ENCODE data around the gene SEMA5A. TPM values are rescaled to one million over a fixed set of nuclear protein-coding genes. Genes with fewer than 3 reads are reported as not detected.

SEMA5A gene
- total RNA-seq, 1 donor from 2014 or later: 9.3 TPM

DNA sequence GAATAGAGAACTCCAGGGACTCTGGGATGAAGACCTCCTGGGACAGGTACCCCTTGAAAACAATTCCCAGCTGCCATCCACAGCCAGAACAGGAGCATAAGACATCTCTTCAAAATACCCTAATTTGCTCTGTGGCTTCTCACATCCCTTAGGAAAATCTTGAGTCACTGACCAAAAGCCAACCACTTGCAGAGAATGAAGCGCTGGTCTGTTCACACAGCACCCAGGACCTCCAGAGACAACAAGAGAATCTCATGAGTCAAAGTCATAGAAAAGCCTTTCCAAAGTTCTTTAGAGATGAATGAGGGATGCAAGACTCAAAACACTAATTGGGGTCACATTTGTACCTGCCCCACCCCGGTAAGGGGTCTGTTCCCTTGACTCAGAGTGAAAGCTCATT lies 210.6 kb downstream of the SEMA5A start:
- TF ChIP-seq POLR2A (IDR thresholded peaks at IDR 0.05) (no peak), POLR2AphosphoS5 (IDR thresholded peaks at IDR 0.05; ENCODE audit: insufficient read depth in 1 of 2, low read depth in 1 of 2) (no peak)
- TF ChIP-seq, protein P1, sequence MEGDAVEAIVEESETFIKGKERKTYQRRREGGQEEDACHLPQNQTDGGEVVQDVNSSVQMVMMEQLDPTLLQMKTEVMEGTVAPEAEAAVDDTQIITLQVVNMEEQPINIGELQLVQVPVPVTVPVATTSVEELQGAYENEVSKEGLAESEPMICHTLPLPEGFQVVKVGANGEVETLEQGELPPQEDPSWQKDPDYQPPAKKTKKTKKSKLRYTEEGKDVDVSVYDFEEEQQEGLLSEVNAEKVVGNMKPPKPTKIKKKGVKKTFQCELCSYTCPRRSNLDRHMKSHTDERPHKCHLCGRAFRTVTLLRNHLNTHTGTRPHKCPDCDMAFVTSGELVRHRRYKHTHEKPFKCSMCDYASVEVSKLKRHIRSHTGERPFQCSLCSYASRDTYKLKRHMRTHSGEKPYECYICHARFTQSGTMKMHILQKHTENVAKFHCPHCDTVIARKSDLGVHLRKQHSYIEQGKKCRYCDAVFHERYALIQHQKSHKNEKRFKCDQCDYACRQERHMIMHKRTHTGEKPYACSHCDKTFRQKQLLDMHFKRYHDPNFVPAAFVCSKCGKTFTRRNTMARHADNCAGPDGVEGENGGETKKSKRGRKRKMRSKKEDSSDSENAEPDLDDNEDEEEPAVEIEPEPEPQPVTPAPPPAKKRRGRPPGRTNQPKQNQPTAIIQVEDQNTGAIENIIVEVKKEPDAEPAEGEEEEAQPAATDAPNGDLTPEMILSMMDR (IDR thresholded peaks at IDR 0.05): no peak

DNA sequence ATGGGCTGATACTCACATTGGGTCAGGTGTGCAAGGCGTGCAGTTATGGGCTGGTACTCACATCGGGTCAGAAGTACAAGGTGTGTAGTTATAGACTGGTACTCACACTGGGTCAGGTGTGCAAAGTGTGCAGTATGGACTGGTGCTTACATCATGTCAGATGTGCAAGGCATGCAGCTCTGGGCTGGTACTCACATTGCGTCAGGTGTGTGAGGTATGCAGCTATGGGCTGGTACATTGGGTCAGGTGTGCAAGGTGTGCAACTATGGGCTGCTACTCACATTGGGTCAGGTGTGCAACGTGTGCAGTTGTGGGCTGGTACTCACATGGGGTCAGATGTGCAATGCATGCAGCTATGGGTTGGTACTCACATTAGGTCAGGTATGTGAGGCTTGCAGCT lies 213.8 kb downstream of the SEMA5A start:
- Histone ChIP-seq H3K27ac (no peak overlapping the region), H3K27me3 (no peaks in the 10 kb centered on the region), H3K4me3 (no peak overlapping the region), H3K9me3 (no peaks in the 10 kb centered on the region), H3K4me1 (no peaks in the 10 kb centered on the region), H3K36me3 (no peaks in the 10 kb centered on the region)
- no peak for TF ChIP-seq POLR2A (IDR thresholded peaks at IDR 0.05)
- TF ChIP-seq, protein P1 (IDR thresholded peaks at IDR 0.05): no peak
- TF ChIP-seq POLR2AphosphoS5 (IDR thresholded peaks at IDR 0.05; ENCODE audit: insufficient read depth in 1 of 2, low read depth in 1 of 2): no peak
- intact Hi-C loops (cut with DNase I): no loop called here
- DNase-seq (ENCODE audit: extremely low spot score in 2 of 2): no peak

More for the DNA sequence above, 210.6 kb downstream of the SEMA5A start:
- no peaks in the 10 kb centered on the region for H3K9me3 ChIP-seq
- intact Hi-C loops (cut with DNase I): no loop called here
- H3K27ac ChIP-seq: no peak overlapping the region
- DNase-seq (ENCODE audit: extremely low spot score in 2 of 2): no peak
- no peaks in the 10 kb centered on the region for H3K4me1 ChIP-seq
- H3K27me3 ChIP-seq: no peaks in the 10 kb centered on the region
- H3K36me3 ChIP-seq: no peaks in the 10 kb centered on the region
- no peak overlapping the region for H3K4me3 ChIP-seq

DNA sequence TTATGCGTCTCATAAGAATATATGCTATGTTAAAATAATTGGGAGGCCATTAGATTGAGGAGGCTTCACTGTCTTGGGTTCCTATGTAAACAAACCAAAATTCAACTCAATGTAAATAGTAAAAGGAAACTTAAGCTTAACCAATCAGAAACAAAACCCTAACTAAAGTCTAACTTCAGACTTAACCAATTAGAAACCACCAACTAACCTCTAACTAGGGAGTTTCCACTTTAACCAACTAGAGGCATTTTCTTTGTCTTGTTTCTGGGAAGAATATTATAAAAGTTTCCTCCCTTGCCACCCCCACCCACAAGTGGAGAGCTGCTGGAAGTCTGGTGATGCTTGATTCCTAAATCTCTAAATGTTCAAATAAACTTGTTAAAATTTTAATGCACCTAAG lies 214.5 kb downstream of the SEMA5A start:
- Histone ChIP-seq H3K4me3 (no peak overlapping the region), H3K9me3 (no peaks in the 10 kb centered on the region), H3K4me1 (no peaks in the 10 kb centered on the region), H3K36me3 (no peaks in the 10 kb centered on the region), H3K27ac (no peak overlapping the region), H3K27me3 (no peaks in the 10 kb centered on the region)
- intact Hi-C loops (cut with DNase I): no loop called here
- DNase-seq (ENCODE audit: extremely low spot score in 2 of 2): no peak
- TF ChIP-seq, protein P1 (IDR thresholded peaks at IDR 0.05): no peak
- TF ChIP-seq POLR2AphosphoS5 (IDR thresholded peaks at IDR 0.05; ENCODE audit: insufficient read depth in 1 of 2, low read depth in 1 of 2) (no peak), POLR2A (IDR thresholded peaks at IDR 0.05) (no peak)

DNA sequence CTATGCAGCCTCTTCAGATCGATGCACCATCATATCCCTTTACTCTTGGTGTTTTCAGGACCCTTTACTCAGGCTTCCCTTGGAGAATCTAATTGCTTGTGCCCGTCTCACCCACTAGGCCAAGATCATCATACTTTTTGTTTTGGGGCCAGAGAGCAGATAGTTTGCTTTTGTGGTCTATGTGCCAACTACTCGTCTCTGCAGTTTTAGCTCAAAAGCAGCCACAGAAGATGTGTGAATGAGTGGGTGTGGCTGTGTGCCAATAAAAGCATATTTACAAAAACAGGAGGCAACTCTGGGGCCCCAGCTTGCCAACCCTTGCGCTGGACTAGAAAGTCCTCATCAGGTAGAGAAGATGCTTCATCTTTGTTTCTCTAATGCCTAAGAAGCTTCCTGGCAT lies 216.8 kb downstream of the SEMA5A start:
- DNase-seq (ENCODE audit: extremely low spot score in 2 of 2): no peak
- Histone ChIP-seq H3K27me3 (no peaks in the 10 kb centered on the region), H3K4me1 (no peaks in the 10 kb centered on the region), H3K9me3 (no peaks in the 10 kb centered on the region), H3K27ac (no peak overlapping the region), H3K36me3 (no peaks in the 10 kb centered on the region), H3K4me3 (no peak overlapping the region)
- TF ChIP-seq, protein P1 (IDR thresholded peaks at IDR 0.05): no peak
- TF ChIP-seq POLR2A (IDR thresholded peaks at IDR 0.05): no peak
- TF ChIP-seq POLR2AphosphoS5 (IDR thresholded peaks at IDR 0.05; ENCODE audit: insufficient read depth in 1 of 2, low read depth in 1 of 2): no peak
- intact Hi-C loops (cut with DNase I): no loop called here

DNA sequence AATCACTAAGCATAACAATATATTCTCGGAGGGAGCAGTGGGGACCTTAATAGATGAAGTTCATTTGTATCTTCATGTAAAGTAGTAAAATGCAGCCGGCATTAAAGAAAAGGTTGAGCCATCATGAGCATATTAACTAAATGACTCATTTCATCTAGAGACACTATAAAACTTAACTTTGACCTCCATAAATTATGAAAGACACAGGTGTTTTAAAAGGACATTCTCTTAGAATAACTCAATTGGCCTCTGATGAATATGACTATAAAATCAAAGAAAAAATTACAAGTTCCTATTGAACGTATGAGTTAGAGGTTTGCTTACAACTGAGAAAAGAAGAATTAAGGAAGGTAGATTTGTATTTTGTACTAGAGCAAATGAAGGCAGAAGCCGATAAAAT lies 220.3 kb downstream of the SEMA5A start:
- Histone ChIP-seq H3K27me3 (no peaks in the 10 kb centered on the region), H3K4me3 (no peak overlapping the region), H3K4me1 (no peaks in the 10 kb centered on the region), H3K9me3 (no peaks in the 10 kb centered on the region), H3K27ac (no peak overlapping the region), H3K36me3 (no peaks in the 10 kb centered on the region)
- intact Hi-C loops (cut with DNase I): no loop called here
- DNase-seq (ENCODE audit: extremely low spot score in 2 of 2): no peak
- TF ChIP-seq POLR2AphosphoS5 (IDR thresholded peaks at IDR 0.05; ENCODE audit: insufficient read depth in 1 of 2, low read depth in 1 of 2): no peak
- TF ChIP-seq, protein P1 (IDR thresholded peaks at IDR 0.05): no peak
- no peak for TF ChIP-seq POLR2A (IDR thresholded peaks at IDR 0.05)
